Measurements from ENCODE around the gene HCN3.

Gene HCN3

DNA sequence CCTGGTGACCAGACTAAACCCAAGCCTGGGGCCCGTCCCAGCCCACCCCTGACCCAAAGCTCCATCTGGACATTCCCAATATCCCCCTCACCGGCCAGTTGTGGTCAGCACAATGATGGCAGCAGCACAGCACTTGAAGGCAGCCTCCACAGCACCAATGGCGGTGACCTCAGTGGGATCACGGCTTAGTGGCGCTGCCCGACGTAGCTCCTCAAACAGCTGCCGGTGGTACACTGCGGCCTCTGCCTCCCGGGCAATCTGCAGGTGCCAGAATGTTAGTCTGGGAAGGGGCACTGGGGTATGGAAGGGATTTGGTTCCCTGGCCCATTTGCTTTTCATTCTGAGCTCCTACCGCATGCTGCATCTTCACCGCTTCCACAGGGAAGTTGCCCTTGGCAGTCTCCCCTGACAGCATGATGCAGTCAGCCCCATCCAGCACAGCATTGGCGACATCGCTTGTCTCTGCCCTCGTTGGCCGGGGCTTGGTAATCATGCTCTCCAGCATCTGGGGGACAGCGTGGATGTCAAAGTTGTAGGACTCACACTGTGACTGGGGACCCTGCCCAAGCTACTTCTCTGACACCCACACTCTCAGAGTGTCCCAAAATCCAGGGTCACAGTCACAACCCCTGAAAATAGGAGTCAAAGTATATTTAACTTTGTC lies 16.0 kb downstream of the HCN3 start:
- Histone ChIP-seq H3K4me1 (ENCODE audit: control insufficient read depth, insufficient read depth, low read length) (no peaks in the 10 kb centered on the region), H3K4me3 (ENCODE audit: low read depth, low read length) (no peak overlapping the region), H3K27ac (ENCODE audit: extremely low read depth, low read depth, low read length) (no peak overlapping the region), H3K36me3 (ENCODE audit: control insufficient read depth in 2 of 2, insufficient read depth in 1 of 2, low read length in 2 of 2) (peaks cover 0 to 5% of the 10 kb centered on the region in 2 experiments; a peak in 1 of 3 replicates), H3K9me3 (ENCODE audit: control insufficient read depth, insufficient read depth, low read depth, low read length) (no peaks in the 10 kb centered on the region)
- TF ChIP-seq ZBTB17 (tag by site-specific recombination; IDR thresholded peaks at IDR 0.05), result peak; percentile 62; the same call in 1 of the 2 replicates
- no peak for TF ChIP-seq ZNF585B (tag by site-specific recombination; IDR thresholded peaks at IDR 0.05)
- CTCF ChIA-PET, result interaction anchor here (0.7 to 1.8 kb wide), 4 partner anchors 13 to 43 kb away, joined by 3 to 6 read pairs (median 4); partner anchors contain the start of gene FDPS
- POLR2A ChIA-PET, result interaction anchor here (1.4 kb wide), 2 partner anchors 14 to 20 kb away, joined by 3 to 15 read pairs; partner anchors contain the start of gene CLK2

- CTCF ChIA-PET, result no interaction called here
- Histone ChIP-seq H3K27ac (ENCODE audit: extremely low read depth, low read depth, low read length) (no peak overlapping the region), H3K4me1 (ENCODE audit: control insufficient read depth, insufficient read depth, low read length) (no peaks in the 10 kb centered on the region), H3K9me3 (ENCODE audit: control insufficient read depth, insufficient read depth, low read depth, low read length) (no peaks in the 10 kb centered on the region), H3K4me3 (ENCODE audit: low read depth, low read length) (no peak overlapping the region), H3K36me3 (ENCODE audit: control insufficient read depth in 2 of 2, insufficient read depth in 1 of 2, low read length in 2 of 2) (no peaks in the 10 kb centered on the region)
- TF ChIP-seq TCF7L2 (IDR thresholded peaks at IDR 0.05; ENCODE audit: borderline replicate concordance, low read depth, low read length), result no peak
- TF ChIP-seq MEIS1 (CRISPR knock-in tag; IDR thresholded peaks at IDR 0.05; ENCODE audit: borderline replicate concordance), result no peak
- no peak for TF ChIP-seq ZNF561 (tag by site-specific recombination; IDR thresholded peaks at IDR 0.05; ENCODE audit: borderline replicate concordance)
- TF ChIP-seq ZBTB1 (tag by site-specific recombination; IDR thresholded peaks at IDR 0.05), result no peak
- TF ChIP-seq BCL11B (tag by site-specific recombination; IDR thresholded peaks at IDR 0.05; ENCODE audit: low read depth), result no peak
- no peak for TF ChIP-seq ZNF350 (tag by site-specific recombination; IDR thresholded peaks at IDR 0.05)
- no peak for TF ChIP-seq ZNF223 (tag by site-specific recombination; IDR thresholded peaks at IDR 0.05)
- TF ChIP-seq HOXD13 (CRISPR knock-in tag; IDR thresholded peaks at IDR 0.05; ENCODE audit: borderline replicate concordance), result no peak
- no peak for TF ChIP-seq BCL11A (tag by site-specific recombination; IDR thresholded peaks at IDR 0.05; ENCODE audit: low read depth)
- POLR2A ChIA-PET, result no interaction called here
Measured at GRCh38 chr1:155294520-155295182, 17.4 kb downstream of the HCN3 start.

- peak; percentile 34; the same call in 1 of the 2 replicates for TF ChIP-seq KLF1 (tag by site-specific recombination; IDR thresholded peaks at IDR 0.05)
- no peak for TF ChIP-seq ZNF596 (tag by site-specific recombination; IDR thresholded peaks at IDR 0.05)
- ChIA-PET POLR2A (interaction anchor here (0.6 kb wide), 1 partner anchor 29 kb away, joined by 3 read pairs; no protein-coding TSS in a partner anchor), CTCF (no interaction called here)
- H3K36me3 ChIP-seq (ENCODE audit: control insufficient read depth in 2 of 2, insufficient read depth in 1 of 2, low read length in 2 of 2), result no peaks in the 10 kb centered on the region
- H3K27ac ChIP-seq (ENCODE audit: extremely low read depth, low read depth, low read length), result no peak overlapping the region
- H3K9me3 ChIP-seq (ENCODE audit: control insufficient read depth, insufficient read depth, low read depth, low read length), result no peaks in the 10 kb centered on the region
- H3K4me3 ChIP-seq (ENCODE audit: low read depth, low read length), result no peak overlapping the region
- no peaks in the 10 kb centered on the region for H3K4me1 ChIP-seq (ENCODE audit: control insufficient read depth, insufficient read depth, low read length)
Measured at GRCh38 chr1:155295183-155295941, 18.1 kb downstream of the HCN3 start.

DNA sequence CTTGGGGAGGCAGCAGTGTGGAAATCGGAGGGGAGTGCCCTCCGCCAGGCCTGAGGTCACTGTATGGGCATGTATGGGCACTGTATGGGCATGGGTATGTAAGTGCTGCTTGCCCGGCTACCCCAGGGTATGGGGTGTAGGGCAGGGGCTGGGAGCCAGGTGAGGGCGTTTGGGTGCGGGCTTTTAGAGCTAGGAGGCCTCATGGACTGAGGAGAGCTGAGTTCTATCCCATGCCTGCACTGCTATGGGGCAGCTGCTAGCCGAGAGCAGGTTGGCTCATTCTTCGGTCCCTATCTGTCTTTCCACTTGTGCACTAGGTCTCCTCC lies 18.6 kb downstream of the HCN3 start:
- Histone ChIP-seq H3K9me3 (ENCODE audit: control insufficient read depth, insufficient read depth, low read depth, low read length) (no peaks in the 10 kb centered on the region), H3K27ac (ENCODE audit: extremely low read depth, low read depth, low read length) (no peak overlapping the region), H3K4me1 (ENCODE audit: control insufficient read depth, insufficient read depth, low read length) (no peaks in the 10 kb centered on the region), H3K36me3 (ENCODE audit: control insufficient read depth in 2 of 2, insufficient read depth in 1 of 2, low read length in 2 of 2) (no peaks in the 10 kb centered on the region), H3K4me3 (ENCODE audit: low read depth, low read length) (no peak overlapping the region)
- POLR2A ChIA-PET, result interaction anchor here (0.6 kb wide), 1 partner anchor 28 kb away, joined by 3 read pairs; no protein-coding TSS in a partner anchor
- TF ChIP-seq ZNF214 (tag by site-specific recombination; IDR thresholded peaks at IDR 0.05; ENCODE audit: borderline replicate concordance), result no peak
- TF ChIP-seq, protein P1, sequence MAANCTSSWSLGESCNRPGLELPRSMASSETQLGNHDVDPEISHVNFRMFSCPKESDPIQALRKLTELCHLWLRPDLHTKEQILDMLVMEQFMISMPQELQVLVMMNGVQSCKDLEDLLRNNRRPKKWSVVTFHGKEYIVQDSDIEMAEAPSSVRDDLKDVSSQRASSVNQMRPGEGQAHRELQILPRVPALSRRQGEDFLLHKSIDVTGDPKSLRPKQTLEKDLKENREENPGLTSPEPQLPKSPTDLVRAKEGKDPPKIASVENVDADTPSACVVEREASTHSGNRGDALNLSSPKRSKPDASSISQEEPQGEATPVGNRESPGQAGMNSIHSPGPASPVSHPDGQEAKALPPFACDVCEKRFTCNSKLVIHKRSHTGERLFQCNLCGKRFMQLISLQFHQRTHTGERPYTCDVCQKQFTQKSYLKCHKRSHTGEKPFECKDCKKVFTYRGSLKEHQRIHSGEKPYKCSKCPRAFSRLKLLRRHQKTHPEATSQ (tag by site-specific recombination; IDR thresholded peaks at IDR 0.05), result no peak
- TF ChIP-seq ZBTB1 (tag by site-specific recombination; IDR thresholded peaks at IDR 0.05), result no peak
- no peak for TF ChIP-seq KLF10 (tag by site-specific recombination; IDR thresholded peaks at IDR 0.05)
- TF ChIP-seq SP2 (tag by site-specific recombination; IDR thresholded peaks at IDR 0.05), result no peak
- TF ChIP-seq ZEB2 (tag by site-specific recombination; IDR thresholded peaks at IDR 0.05), result no peak
- CTCF ChIA-PET, result interaction anchor here (1.2 kb wide), 1 partner anchor 12 kb away, joined by 4 read pairs; no protein-coding TSS in a partner anchor

Measured in HEK293 (cell line).